SK-N-SH treated with all-trans-retinoic acid at 6 μM for 48 hours (cell line): ENCODE measurements around the gene MYH7B.

Source experiments
- ATAC-seq: fragments of 200-7000 bp; cut with Tn5 transposase; 3 replicates; pipeline ENCODE4 v1.9.1; 2020; ENCODE audit warnings: mild to moderate bottlenecking, moderate library complexity
- ARNTL ChIP-seq: fragments of 450-650 bp; formaldehyde crosslinking; IDR thresholded peaks from 2 replicates; pipeline ENCODE4 v1.5.0; 2020; ENCODE audit warnings: low read depth, mild to moderate bottlenecking, moderate library complexity, borderline replicate concordance
- BACH2 ChIP-seq: fragments of 250-450 bp; sonication (Bioruptor Pico); IDR thresholded peaks from 2 replicates; pipeline ENCODE4 v1.9.0; 2021; ENCODE audit warnings: mild to moderate bottlenecking, borderline replicate concordance
- CREB5 ChIP-seq: fragments of 250-450 bp; sonication (Bioruptor Pico); IDR thresholded peaks from 2 replicates; pipeline ENCODE4 v1.5.1; 2020; ENCODE audit warnings: low read depth, mild to moderate bottlenecking, moderate library complexity
- CSDC2 ChIP-seq: fragments of 250-450 bp; sonication (Bioruptor Pico); IDR thresholded peaks from 2 replicates; pipeline ENCODE4 v1.5.0; 2020; ENCODE audit warnings: mild to moderate bottlenecking, moderate library complexity
- CSRNP3 ChIP-seq: fragments of 250-450 bp; sonication (Bioruptor Pico); IDR thresholded peaks from 2 replicates; pipeline ENCODE4 v1.5.1; 2021; ENCODE audit warnings: mild to moderate bottlenecking, moderate library complexity
- ESRRG ChIP-seq: fragments of 250-450 bp; sonication (Bioruptor Pico); IDR thresholded peaks from 2 replicates; pipeline ENCODE4 v1.6.1; 2021; ENCODE audit warnings: mild to moderate bottlenecking
- GLIS3 ChIP-seq: fragments of 250-450 bp; sonication (Bioruptor Pico); IDR thresholded peaks from 2 replicates; pipeline ENCODE4 v1.5.0; 2020; ENCODE audit warnings: mild to moderate bottlenecking, moderate library complexity
- ISL1 ChIP-seq: fragments of 250-450 bp; sonication (Bioruptor Pico); IDR thresholded peaks from 2 replicates; pipeline ENCODE4 v2.1.2; 2022; ENCODE audit warnings: mild to moderate bottlenecking, moderate library complexity
- OSR1 ChIP-seq: fragments of 250-450 bp; sonication (Bioruptor Pico); IDR thresholded peaks from 2 replicates; pipeline ENCODE4 v1.8.0; 2022; ENCODE audit warnings: moderate library complexity, mild to moderate bottlenecking, inconsistent platforms
- PATZ1 ChIP-seq: fragments of 250-450 bp; sonication (Bioruptor Pico); IDR thresholded peaks from 2 replicates; pipeline ENCODE4 v1.8.0; 2020; ENCODE audit warnings: mild to moderate bottlenecking, moderate library complexity, borderline replicate concordance
- POU6F1 ChIP-seq: fragments of 250-450 bp; sonication (Bioruptor Pico); IDR thresholded peaks from 2 replicates; pipeline ENCODE4 v1.8.0; 2021; ENCODE audit warnings: low read depth, mild to moderate bottlenecking, moderate library complexity, borderline replicate concordance
- PPARA ChIP-seq: fragments of 250-450 bp; sonication (Bioruptor Pico); IDR thresholded peaks from 2 replicates; pipeline ENCODE4 v1.5.0; 2020; ENCODE audit warnings: mild to moderate bottlenecking, borderline replicate concordance
- RARB ChIP-seq: fragments of 250-450 bp; sonication (Bioruptor Pico); IDR thresholded peaks from 2 replicates; pipeline ENCODE4 v1.8.0; 2021; ENCODE audit warnings: mild to moderate bottlenecking, moderate library complexity
- SNAI2 ChIP-seq: fragments of 250-450 bp; sonication (Bioruptor Pico); IDR thresholded peaks from 2 replicates; pipeline ENCODE4 v1.5.0; 2020; ENCODE audit warnings: mild to moderate bottlenecking, moderate library complexity
- TCF4 ChIP-seq: fragments of 250-450 bp; sonication (Bioruptor Pico); IDR thresholded peaks from 2 replicates; pipeline ENCODE4 v1.8.0; 2021; ENCODE audit warnings: mild to moderate bottlenecking, moderate library complexity, borderline replicate concordance
- TSHZ2 ChIP-seq: fragments of 250-450 bp; sonication (Bioruptor Pico); IDR thresholded peaks from 2 replicates; pipeline ENCODE4 v1.5.0; 2020; ENCODE audit warnings: mild to moderate bottlenecking, moderate library complexity
- ZC3H10 ChIP-seq: fragments of 250-450 bp; sonication (Bioruptor Pico); IDR thresholded peaks from 2 replicates; pipeline ENCODE4 v1.5.1; 2021; ENCODE audit warnings: mild to moderate bottlenecking, moderate library complexity
- ZFP3 ChIP-seq: fragments of 250-450 bp; sonication (Bioruptor Pico); IDR thresholded peaks from 2 replicates; pipeline ENCODE4 v1.5.0; 2020; ENCODE audit warnings: mild to moderate bottlenecking, moderate library complexity
- ZFP30 ChIP-seq: fragments of 450-650 bp; formaldehyde crosslinking; IDR thresholded peaks from 2 replicates; pipeline ENCODE4 v1.5.0; 2022; ENCODE audit warnings: mild to moderate bottlenecking, moderate library complexity
- ZNF565 ChIP-seq: fragments of 450-650 bp; formaldehyde crosslinking; conservative IDR thresholded peaks from 2 replicates; pipeline ENCODE4 v1.5.0; 2020; ENCODE audit warnings: low read depth, mild to moderate bottlenecking, moderate library complexity
- ZNF70 ChIP-seq: fragments of 450-650 bp; formaldehyde crosslinking; IDR thresholded peaks from 2 replicates; pipeline ENCODE4 v1.5.0; 2020; ENCODE audit warnings: mild to moderate bottlenecking, moderate library complexity
- ZNF8 ChIP-seq: fragments of 450-650 bp; formaldehyde crosslinking; IDR thresholded peaks from 2 replicates; pipeline ENCODE4 v1.5.0; 2020; ENCODE audit warnings: mild to moderate bottlenecking, moderate library complexity

MYH7B gene

GRCh38 chr20:34915749-34916455, 39.8 kb upstream of the MYH7B start (continued):
- no peak for TF ChIP-seq OSR1 (CRISPR knock-in tag)

GRCh38 chr20:34916774-34917354, 38.8 kb upstream of the MYH7B start:
- no peak for ATAC-seq
- TF ChIP-seq ISL1 (CRISPR knock-in tag) = no peak
- no peak for TF ChIP-seq TSHZ2 (CRISPR knock-in tag)
- TF ChIP-seq BACH2 (CRISPR knock-in tag) = no peak
- TF ChIP-seq OSR1 (CRISPR knock-in tag) = no peak
- no peak for TF ChIP-seq ZFP30 (CRISPR knock-in tag)
- TF ChIP-seq ESRRG (CRISPR knock-in tag) = no peak
- TF ChIP-seq ARNTL (CRISPR knock-in tag) = no peak

GRCh38 chr20:34920055-34920454, 35.6 kb upstream of the MYH7B start:
- no peak for TF ChIP-seq OSR1 (CRISPR knock-in tag)
- TF ChIP-seq ZC3H10 = no peak
- no peak for TF ChIP-seq ZFP30 (CRISPR knock-in tag)
- no peak for TF ChIP-seq RARB
- TF ChIP-seq POU6F1 (CRISPR knock-in tag) = no peak
- no peak for TF ChIP-seq CSDC2 (CRISPR knock-in tag)
- ATAC-seq = no peak

GRCh38 chr20:34921436-34921835, 34.2 kb upstream of the MYH7B start:
- TF ChIP-seq CSRNP3 = no peak
- no peak for TF ChIP-seq ZFP3 (CRISPR knock-in tag)
- TF ChIP-seq ZNF70 (CRISPR knock-in tag) = no peak
- TF ChIP-seq CSDC2 (CRISPR knock-in tag) = no peak
- no peak for TF ChIP-seq ZC3H10
- TF ChIP-seq SNAI2 (CRISPR knock-in tag) = no peak
- TF ChIP-seq PATZ1 (CRISPR knock-in tag) = no peak
- no peak for TF ChIP-seq GLIS3 (CRISPR knock-in tag)
- TF ChIP-seq BACH2 (CRISPR knock-in tag) = no peak
- TF ChIP-seq ESRRG (CRISPR knock-in tag) = no peak
- TF ChIP-seq ISL1 (CRISPR knock-in tag) = no peak
- TF ChIP-seq ARNTL (CRISPR knock-in tag) = no peak
- TF ChIP-seq CREB5 = no peak
- no peak for TF ChIP-seq ZNF8 (CRISPR knock-in tag)
- no peak for TF ChIP-seq ZNF565 (CRISPR knock-in tag)
- no peak for TF ChIP-seq TCF4
- no peak for TF ChIP-seq OSR1 (CRISPR knock-in tag)
- no peak for TF ChIP-seq POU6F1 (CRISPR knock-in tag)
- TF ChIP-seq PPARA (CRISPR knock-in tag) = no peak
- ATAC-seq = no peak
